Heart left ventricle (tissue), 13 donors: ENCODE data around the gene XPO1.

Experiments
- POLR2A ChIP-seq, 2 donors: fragments of 450-650 bp; IDR thresholded peaks; one replicate each; pipeline ENCODE4 v1.6.1; 2017; ENCODE audit warnings: antibody characterized with exemption in 2 of 2, mild to moderate bottlenecking in 2 of 2, moderate library complexity in 2 of 2
- TF ChIP-seq, protein P1 (sequence below), 12 donors: fragments of 200-600 bp; sonication (generic) in 4 of 12; IDR thresholded peaks; one replicate each; pipeline versions ENCODE4 v1.5.0 to v1.8.0; 2018 to 2022; ENCODE audit warnings: antibody characterized with exemption in 12 of 12, mild to moderate bottlenecking in 5 of 12
- donor health status: ischemic (EF 13 %, LVEDD 7.1; RV severe dilation, severe dysfunction).
- donor health status: DM: no; HTN: yes; CAD: no.
- donor health status: DM: no; HTN: no; CAD: no.
- donor health status: ischemic (EF 25% LVEDD 6.9; RV normal size, moderate dysfunction).
- donor health status: ischemic (EF 25% LVEDD 5.7; RV mildly dilated, moderate dysfunction).
- donor health status: ischemic (EF 35%, LVEDD 5.7; RV mildly dilated, moderate dysfunction).
- donor health status: nonischemic (EF 11% LVEDD 7.7; RV severe dilation, severe dysfunction).
- donor health status: DM: yes; HTN: yes; CAD: no.
- donor health status: PGD.
- donor health status: ischemic (EF 29% LVEDD 5.4; RV normal size, mild dysfunction).
- donor health status: nonischemic (EF 23%, LVEDD 6.1; RV moderate dilation, normal function).

DNA sequence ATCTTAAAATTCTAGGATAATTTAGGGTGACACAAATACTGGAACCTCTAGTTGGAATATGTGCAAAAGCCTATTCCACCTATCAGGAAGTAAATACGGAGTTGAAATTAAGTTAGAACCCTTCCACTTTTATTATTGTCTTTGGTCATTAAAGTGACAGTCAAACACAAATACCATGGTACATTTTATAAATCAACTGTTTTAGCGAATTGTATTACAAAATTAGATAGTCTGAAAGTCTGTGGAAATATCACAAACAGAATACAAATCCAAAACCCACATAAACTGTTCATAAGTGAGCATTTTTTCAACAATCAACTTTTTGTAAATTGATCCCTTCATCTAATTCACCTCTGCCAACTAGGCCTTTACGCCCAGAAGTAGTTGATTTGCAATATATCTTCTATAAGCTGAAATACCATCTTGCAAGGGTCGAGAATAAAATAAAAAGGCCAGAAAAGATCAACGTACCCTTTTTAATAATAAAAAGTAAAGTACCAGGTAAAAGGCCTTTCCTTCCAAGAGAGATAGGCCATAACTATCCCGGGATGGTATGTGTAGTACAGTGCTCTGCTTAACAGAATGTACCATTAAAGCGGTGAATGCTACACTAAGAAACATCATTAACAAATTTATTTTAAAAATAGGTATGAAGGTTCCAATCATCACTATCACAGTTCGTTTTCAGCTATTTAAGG is 68.6 kb downstream of the XPO1 start:
- TF ChIP-seq POLR2A (IDR thresholded peaks at IDR 0.05): no peak
- TF ChIP-seq, protein P1, sequence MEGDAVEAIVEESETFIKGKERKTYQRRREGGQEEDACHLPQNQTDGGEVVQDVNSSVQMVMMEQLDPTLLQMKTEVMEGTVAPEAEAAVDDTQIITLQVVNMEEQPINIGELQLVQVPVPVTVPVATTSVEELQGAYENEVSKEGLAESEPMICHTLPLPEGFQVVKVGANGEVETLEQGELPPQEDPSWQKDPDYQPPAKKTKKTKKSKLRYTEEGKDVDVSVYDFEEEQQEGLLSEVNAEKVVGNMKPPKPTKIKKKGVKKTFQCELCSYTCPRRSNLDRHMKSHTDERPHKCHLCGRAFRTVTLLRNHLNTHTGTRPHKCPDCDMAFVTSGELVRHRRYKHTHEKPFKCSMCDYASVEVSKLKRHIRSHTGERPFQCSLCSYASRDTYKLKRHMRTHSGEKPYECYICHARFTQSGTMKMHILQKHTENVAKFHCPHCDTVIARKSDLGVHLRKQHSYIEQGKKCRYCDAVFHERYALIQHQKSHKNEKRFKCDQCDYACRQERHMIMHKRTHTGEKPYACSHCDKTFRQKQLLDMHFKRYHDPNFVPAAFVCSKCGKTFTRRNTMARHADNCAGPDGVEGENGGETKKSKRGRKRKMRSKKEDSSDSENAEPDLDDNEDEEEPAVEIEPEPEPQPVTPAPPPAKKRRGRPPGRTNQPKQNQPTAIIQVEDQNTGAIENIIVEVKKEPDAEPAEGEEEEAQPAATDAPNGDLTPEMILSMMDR (IDR thresholded peaks at IDR 0.05): no peak
